ENCODE results near the gene NXPH2. TPM values are rescaled to one million over a fixed set of nuclear protein-coding genes. Genes with fewer than 3 reads are reported as not detected.
"Not testable (repeated sequence)": the region's sequence is repeated elsewhere in the genome, so short reads cannot be mapped to it uniquely, and the experiment has no call there.

Gene NXPH2
- total and polyA plus RNA-seq, 2 donors (not counting 3 experiments of a cell fraction or from before 2014, with no cell fraction given) = not detected

GRCh38 chr2:138737009-138737554 lies 43.1 kb downstream of the NXPH2 start:
- H3K36me3 ChIP-seq (ENCODE audit: control insufficient read depth in 2 of 2, extremely low read depth in 1 of 2, insufficient read depth in 2 of 2, low read length in 2 of 2); H3K4me2 ChIP-seq (ENCODE audit: insufficient read depth, low read length); H3K27me3 ChIP-seq (ENCODE audit: control insufficient read depth in 2 of 2, insufficient read depth in 2 of 2, low read length in 2 of 2); H2AFZ ChIP-seq (ENCODE audit: low read depth, low read length); H3K9me1 ChIP-seq (replicated peaks; ENCODE audit: control insufficient read depth, extremely low read depth, insufficient read depth, low read length); dilution Hi-C loops (cut with MboI; ENCODE audit: extremely low pct_ligation_motif_present, low sequenced_read_pairs); H3K27ac ChIP-seq (ENCODE audit: insufficient read depth, low read depth, low read length); CTCF ChIA-PET; H3K9me3 ChIP-seq (replicated peaks; ENCODE audit: control insufficient read depth, insufficient read depth, low read length); intact Hi-C loops (cut with micrococcal nuclease); DNase-seq (ENCODE audit: low read depth, low spot score); H3K9ac ChIP-seq (replicated peaks; ENCODE audit: extremely low read depth, insufficient read depth, low read length); H4K20me1 ChIP-seq (replicated peaks; ENCODE audit: control insufficient read depth, extremely low read depth, insufficient read depth, low read length); H3K79me2 ChIP-seq (ENCODE audit: control insufficient read depth, insufficient read depth, low read length); POLR2A ChIA-PET; H3K4me3 ChIP-seq (replicated peaks in 1 of 3; ENCODE audit: insufficient read depth in 1 of 3, low read depth in 1 of 3, low read length in 3 of 3); BruUV-seq (replicated peaks); FAIRE-seq; H3K4me1 ChIP-seq (ENCODE audit: control insufficient read depth, extremely low read depth, insufficient read depth, low read length): not testable (repeated sequence)

GRCh38 chr2:138732651-138733050 lies 47.5 kb downstream of the NXPH2 start:
- Histone ChIP-seq H3K4me1 (ENCODE audit: control insufficient read depth, extremely low read depth, insufficient read depth, low read length) (no peaks in the 10 kb centered on the region), H3K27ac (ENCODE audit: insufficient read depth, low read depth, low read length) (no peak overlapping the region), H3K4me3 (replicated peaks in 1 of 3; ENCODE audit: insufficient read depth in 1 of 3, low read depth in 1 of 3, low read length in 3 of 3) (no peak overlapping the region), H3K27me3 (ENCODE audit: control insufficient read depth in 2 of 2, insufficient read depth in 2 of 2, low read length in 2 of 2) (no peaks in the 10 kb centered on the region), H2AFZ (ENCODE audit: low read depth, low read length) (no peak overlapping the region), H4K20me1 (replicated peaks; ENCODE audit: control insufficient read depth, extremely low read depth, insufficient read depth, low read length) (no peaks in the 10 kb centered on the region), H3K9me1 (replicated peaks; ENCODE audit: control insufficient read depth, extremely low read depth, insufficient read depth, low read length) (no peaks in the 10 kb centered on the region), H3K79me2 (ENCODE audit: control insufficient read depth, insufficient read depth, low read length) (no peaks in the 10 kb centered on the region), H3K36me3 (ENCODE audit: control insufficient read depth in 2 of 2, extremely low read depth in 1 of 2, insufficient read depth in 2 of 2, low read length in 2 of 2) (no peaks in the 10 kb centered on the region), H3K9ac (replicated peaks; ENCODE audit: extremely low read depth, insufficient read depth, low read length) (no peak overlapping the region), H3K9me3 (replicated peaks; ENCODE audit: control insufficient read depth, insufficient read depth, low read length) (no peaks in the 10 kb centered on the region), H3K4me2 (ENCODE audit: insufficient read depth, low read length) (no peak overlapping the region)
- dilution Hi-C loops (cut with MboI; ENCODE audit: extremely low pct_ligation_motif_present, low sequenced_read_pairs) = no loop called here
- FAIRE-seq (no peak), DNase-seq (ENCODE audit: low read depth, low spot score) (no peak)
- intact Hi-C loops (cut with micrococcal nuclease) = no loop called here
- CTCF ChIA-PET = no interaction called here
- no TSS peak for BruUV-seq (replicated peaks)
- TF ChIP-seq POLR2A (IDR thresholded peaks at IDR 0.05; ENCODE audit: low read depth, low read length) = no peak
- TF ChIP-seq MYC (IDR thresholded peaks at IDR 0.05; ENCODE audit: low read depth, low read length) = no peak
- no peak for TF ChIP-seq EZH2 (IDR thresholded peaks at IDR 0.05; ENCODE audit: borderline replicate concordance, low read depth, low read length, severe bottlenecking)
- no peak for TF ChIP-seq POLR2AphosphoS5 (IDR thresholded peaks at IDR 0.05; ENCODE audit: insufficient read depth, low read depth, low read length)
- TF ChIP-seq JUN (IDR thresholded peaks at IDR 0.05; ENCODE audit: borderline replicate concordance, insufficient read depth, insufficient read length, low read depth) = no peak
- TF ChIP-seq GATA2 (IDR thresholded peaks at IDR 0.05; ENCODE audit: insufficient read depth, insufficient read length, low read depth, low read length) = no peak
- TF ChIP-seq CTCF (IDR thresholded peaks at IDR 0.05; ENCODE audit: extremely low read depth in 1 of 2, insufficient read depth in 1 of 2, low read depth in 1 of 2, low read length in 2 of 2) = no peak
- TF ChIP-seq MAX (IDR thresholded peaks at IDR 0.05; ENCODE audit: insufficient read depth, insufficient read length) = no peak
- no peak for TF ChIP-seq FOS (IDR thresholded peaks at IDR 0.05; ENCODE audit: borderline replicate concordance, insufficient read depth, low read length)
- POLR2A ChIA-PET = no interaction called here

Measured in endothelial cell of umbilical vein (primary cell).